H1 (cell line): Measurements from ENCODE around the gene PTCH1. TPM values are rescaled to one million over a fixed set of nuclear protein-coding genes. Genes with fewer than 3 reads are reported as not detected.

ENCODE experiments used
- CTCF ChIA-PET: fragments of 300-600 bp; sonication (Branson Sonifier 250); formaldehyde crosslinking; loops from one replicate; lab custom pipeline; 2021; ENCODE audit not compliant: partially characterized antibody; lab: Charles Lee
- POLR2A ChIA-PET: fragments of 300-600 bp; sonication (Branson Sonifier 250); formaldehyde crosslinking; loops from one replicate; lab custom pipeline; 2021; ENCODE audit warnings: inconsistent platforms; ENCODE audit not compliant: partially characterized antibody; lab: Charles Lee
- DNase-seq, 2 experiments: peaks; one replicate each; pipeline versions ENCODE4 v3.0.0 to v3.0.0-alpha.2; 2010 to 2022; ENCODE audit warnings: low spot score in 2 of 2, low read depth in 1 of 2, mixed read lengths in 1 of 2
- FAIRE-seq: peaks from 2 replicates; lab custom pipeline; 2011; peaks lifted over from hg19 to GRCh38; lab: Jason Lieb, UNC
- H2AFZ ChIP-seq: 2 replicates; pipeline ENCODE4 v1.8.1; 2012; ENCODE audit warnings: low read length, inconsistent platforms
- H2AK5ac ChIP-seq: 2 replicates; pipeline ENCODE4 v1.6.1; 2013; ENCODE audit warnings: low read depth, low read length
- H2BK120ac ChIP-seq: replicated peaks from 2 replicates; pipeline ENCODE3; 2013; ENCODE audit warnings: low read depth, low read length, inconsistent platforms
- H2BK12ac ChIP-seq: 2 replicates; pipeline ENCODE4 v1.6.1; 2013; ENCODE audit warnings: low read depth, low read length
- H2BK15ac ChIP-seq: 2 replicates; pipeline ENCODE4 v1.6.1; 2013; ENCODE audit warnings: low read length
- H2BK20ac ChIP-seq: 2 replicates; pipeline ENCODE4 v1.6.1; 2013; ENCODE audit warnings: low read length
- H2BK5ac ChIP-seq: 2 replicates; pipeline ENCODE4 v1.6.1; 2013; ENCODE audit warnings: low read depth, low read length
- H3K14ac ChIP-seq: 2 replicates; pipeline ENCODE4 v1.6.1; 2013; ENCODE audit warnings: inconsistent platforms; ENCODE audit not compliant: insufficient read length
- H3K18ac ChIP-seq: 2 replicates; pipeline ENCODE4 v1.6.1; 2013; ENCODE audit warnings: low read length; ENCODE audit errors: extremely low read depth
- H3K23ac ChIP-seq: 2 replicates; pipeline ENCODE4 v1.6.1; 2013; ENCODE audit warnings: inconsistent platforms; ENCODE audit not compliant: insufficient read length
- H3K23me2 ChIP-seq: 2 replicates; pipeline ENCODE4 v1.6.1; 2013; ENCODE audit warnings: low read depth, low read length
- H3K27ac ChIP-seq: 2 replicates; pipeline ENCODE4 v1.6.1; 2011; ENCODE audit warnings: low read depth, low read length, inconsistent platforms
- H3K27me3 ChIP-seq, 4 experiments: replicated peaks in 1 of 4; 1 replicate in 1 of 4; 2 replicates in 3 of 4; pipeline versions ENCODE4 v1.6.1 to v1.8.1; 2011 to 2013; ENCODE audit warnings: low read length in 3 of 4, mild to moderate bottlenecking in 3 of 4, inconsistent platforms in 2 of 4, mixed read lengths in 2 of 4, moderate library complexity in 1 of 4; ENCODE audit not compliant: control insufficient read depth in 3 of 4, insufficient read depth in 3 of 4; ENCODE audit errors: extremely low read depth in 1 of 4
- H3K36me3 ChIP-seq, 4 experiments: 2 replicates each; pipeline versions ENCODE4 v1.6.1 to v1.8.1; 2011 to 2013; ENCODE audit warnings: mild to moderate bottlenecking in 4 of 4, low read length in 3 of 4, moderate library complexity in 2 of 4, control low read depth in 1 of 4, inconsistent platforms in 1 of 4; ENCODE audit not compliant: insufficient read depth in 4 of 4, control insufficient read depth in 2 of 4
- H3K4ac ChIP-seq: replicated peaks from 2 replicates; pipeline ENCODE3; 2013; ENCODE audit warnings: low read length, low read depth, mixed read lengths, inconsistent platforms; ENCODE audit not compliant: insufficient read length
- H3K4me1 ChIP-seq, 4 experiments: replicated peaks in 1 of 4; 1 replicate in 1 of 4; 2 replicates in 3 of 4; pipeline versions ENCODE4 v1.6.1 to v1.8.1; 2011 to 2013; ENCODE audit warnings: low read length in 3 of 4, inconsistent platforms in 2 of 4, mixed read lengths in 1 of 4; ENCODE audit not compliant: insufficient read depth in 4 of 4, control insufficient read depth in 3 of 4
- H3K4me2 ChIP-seq, 2 experiments: 2 replicates each; pipeline versions ENCODE4 v1.6.1 to v1.8.1; 2011 to 2013; ENCODE audit warnings: low read depth in 2 of 2, low read length in 2 of 2, control low read depth in 1 of 2, inconsistent platforms in 1 of 2, mild to moderate bottlenecking in 1 of 2; ENCODE audit not compliant: insufficient read depth in 1 of 2
- H3K4me3 ChIP-seq, 4 experiments: fragments of 200-600, 300-600 bp in 1 of 4; sonication (generic), shearing (Covaris generic), sonication (Bioruptor Twin) in 1 of 4; 2 replicates each; pipeline versions ENCODE4 v1.5.1 to v1.8.1; 2011 to 2016; ENCODE audit warnings: low read length in 4 of 4, low read depth in 3 of 4, control low read depth in 2 of 4, inconsistent platforms in 2 of 4, mild to moderate bottlenecking in 2 of 4, mixed read lengths in 1 of 4, moderate library complexity in 1 of 4; ENCODE audit not compliant: insufficient read depth in 2 of 4; ENCODE audit errors: extremely low read depth in 1 of 4
- H3K56ac ChIP-seq: replicated peaks from 2 replicates; pipeline ENCODE3; 2013; ENCODE audit warnings: low read depth, mild to moderate bottlenecking, mixed read lengths, low read length, inconsistent platforms; ENCODE audit not compliant: insufficient read length
- H3K79me1 ChIP-seq: 2 replicates; pipeline ENCODE4 v1.6.1; 2013; ENCODE audit warnings: low read depth, low read length, control low read depth
- H3K79me2 ChIP-seq, 2 experiments: 2 replicates each; pipeline versions ENCODE4 v1.6.1 to v1.8.1; 2012 to 2013; ENCODE audit warnings: low read length in 2 of 2, mild to moderate bottlenecking in 2 of 2, inconsistent platforms in 1 of 2; ENCODE audit not compliant: insufficient read depth in 2 of 2, control insufficient read depth in 1 of 2
- H3K9ac ChIP-seq, 4 experiments: replicated peaks in 1 of 4; 1 replicate in 1 of 4; 2 replicates in 3 of 4; pipeline versions ENCODE4 v1.6.1 to v1.8.1; 2011 to 2013; ENCODE audit warnings: low read depth in 3 of 4, low read length in 3 of 4, control low read depth in 2 of 4, mild to moderate bottlenecking in 2 of 4, moderate library complexity in 2 of 4, inconsistent platforms in 1 of 4; ENCODE audit errors: extremely low read depth in 1 of 4
- H3K9me3 ChIP-seq, 2 experiments: 2 replicates each; pipeline versions ENCODE4 v1.6.1 to v1.8.1; 2012 to 2013; ENCODE audit warnings: mild to moderate bottlenecking in 2 of 2, moderate library complexity in 2 of 2, control low read depth in 1 of 2, inconsistent platforms in 1 of 2, low read depth in 1 of 2, low read length in 1 of 2, mixed read lengths in 1 of 2; ENCODE audit not compliant: insufficient read depth in 2 of 2
- H4K20me1 ChIP-seq, 2 experiments: replicated peaks in 1 of 2; 2 replicates each; pipeline versions ENCODE3 to v1.8.1; 2011 to 2013; ENCODE audit warnings: inconsistent platforms in 2 of 2, low read length in 2 of 2, mild to moderate bottlenecking in 1 of 2; ENCODE audit not compliant: insufficient read depth in 2 of 2, control insufficient read depth in 1 of 2
- H4K5ac ChIP-seq: 2 replicates; pipeline ENCODE4 v1.6.1; 2013; ENCODE audit warnings: low read length, low read depth, mixed read lengths, inconsistent platforms; ENCODE audit not compliant: insufficient read length
- H4K8ac ChIP-seq: 2 replicates; pipeline ENCODE4 v1.8.0; 2013; ENCODE audit warnings: mild to moderate bottlenecking, moderate library complexity, low read length, inconsistent platforms; ENCODE audit not compliant: insufficient read depth; ENCODE audit errors: extremely low read depth
- H4K91ac ChIP-seq: replicated peaks from 2 replicates; pipeline ENCODE3; 2013; ENCODE audit warnings: low read length, mixed read lengths, inconsistent platforms; ENCODE audit not compliant: insufficient read length
- ATF3 ChIP-seq: IDR thresholded peaks from 2 replicates; pipeline ENCODE4 v1.6.1; 2011; ENCODE audit warnings: low read depth, mild to moderate bottlenecking, low read length; ENCODE audit not compliant: insufficient read depth
- CBX5 ChIP-seq: fragments of 300-800, 300-1000 bp; sonication (generic); IDR thresholded peaks from 2 replicates; pipeline ENCODE4 v1.7.1; 2016; ENCODE audit warnings: antibody characterized with exemption, low read length, low read depth
- CHD1 ChIP-seq: IDR thresholded peaks from 2 replicates; pipeline ENCODE4 v1.6.1; 2012; ENCODE audit warnings: low read depth, low read length, improper control_type of control experiment
- FOSL1 ChIP-seq: IDR thresholded peaks from 2 replicates; pipeline ENCODE4 v1.6.1; 2011; ENCODE audit warnings: mild to moderate bottlenecking, low read depth, low read length, moderate library complexity; ENCODE audit not compliant: insufficient read depth
- NANOG ChIP-seq: IDR thresholded peaks from 2 replicates; pipeline ENCODE4 v1.6.1; 2011; ENCODE audit warnings: low read length, low read depth, mild to moderate bottlenecking, inconsistent platforms; ENCODE audit not compliant: insufficient read depth, poor library complexity, severe bottlenecking
- POLR2A ChIP-seq, 2 experiments: IDR thresholded peaks; 1 replicate in 1 of 2; 2 replicates in 1 of 2; pipeline ENCODE4 v1.6.1; 2011; ENCODE audit warnings: low read depth in 2 of 2, low read length in 2 of 2, mild to moderate bottlenecking in 2 of 2; ENCODE audit errors: control extremely low read depth in 1 of 2
- POU5F1 ChIP-seq: IDR thresholded peaks from 2 replicates; pipeline ENCODE4 v1.6.1; 2011; ENCODE audit warnings: low read depth, mild to moderate bottlenecking, low read length, moderate library complexity
- SIX5 ChIP-seq: IDR thresholded peaks from 2 replicates; pipeline ENCODE4 v1.6.1; 2011; ENCODE audit warnings: mild to moderate bottlenecking, low read depth, low read length
- SRF ChIP-seq: IDR thresholded peaks from 2 replicates; pipeline ENCODE4 v1.6.1; 2011; ENCODE audit warnings: mild to moderate bottlenecking, low read depth, low read length, moderate library complexity
- TCF12 ChIP-seq: IDR thresholded peaks from 2 replicates; pipeline ENCODE4 v1.6.1; 2011; ENCODE audit warnings: low read depth, mild to moderate bottlenecking, low read length
- WGBS, 2 experiments: shearing (Covaris generic) in 1 of 2; methylation state at CpG; one replicate each; pipeline versions ENCODE4 v1.1.6 to v1.1.7; 2013 to 2015; ENCODE audit warnings: low lambda C conversion rate in 2 of 2, mixed read lengths in 2 of 2, inconsistent platforms in 1 of 2, low coverage in 1 of 2, missing lambda C conversion rate in 1 of 2; ENCODE audit not compliant: insufficient replicate concordance in 2 of 2, insufficient coverage in 1 of 2, insufficient read length in 1 of 2; ENCODE audit errors: extremely low coverage in 1 of 2, missing lambda C conversion rate in 1 of 2; 5-methylcytosine and 5-hydroxymethylcytosine counted together
- polyA plus RNA-seq, 7 experiments: library from polyadenylated mRNA; depleted of rRNA in 3 of 7; stranded (reverse) in 5 of 7; unstranded in 2 of 7; fragments of >200 nt in 5 of 7; fragments of 200-250 nt in 2 of 7; gene quantifications; 1 replicate in 5 of 7; 2 replicates in 1 of 7; 4 replicates in 1 of 7; pipeline versions ENCODE4 v1.2.1 to v1.2.3, GENCODE V29; 2011 to 2013; ENCODE audit warnings: missing spikeins in 2 of 7, mixed read lengths in 2 of 7
- total RNA-seq: library from RNA; stranded (reverse); fragmentation: NEBNext Ultra II Directional; extraction: Animal tissue kit (Norgen Biotek cat#: 25700); gene quantifications from 2 replicates; pipeline ENCODE4 v1.2.1, GENCODE V29; 2021

Gene PTCH1
- total and polyA plus RNA-seq, 2 of the 8 experiments (the other 6 are each of a cell fraction or from before 2014, with no cell fraction given) = 6.4 to 34.1 TPM

- Histone ChIP-seq H2BK20ac (no peak overlapping the region), H3K4me1 (peaks cover 0 to 6% (median 5%) of the 10 kb centered on the region in 4 experiments; a peak in 5 of 7 replicates), H2AFZ (no peak overlapping the region), H3K56ac (no peak overlapping the region), H4K20me1 (peaks cover 0 to 6% of the 10 kb centered on the region in 2 experiments), H2BK120ac (no peak overlapping the region), H3K27ac (no peak overlapping the region), H3K23ac (no peak overlapping the region), H3K79me1 (peaks cover 20% of the 10 kb centered on the region), H2BK15ac (no peak overlapping the region), H3K23me2 (no peaks in the 10 kb centered on the region), H4K5ac (no peak overlapping the region), H2BK5ac (no peak overlapping the region), H3K4ac (no peak overlapping the region), H3K4me2 (no peak overlapping the region), H3K79me2 (peaks cover 12 to 76% of the 10 kb centered on the region in 2 experiments), H4K8ac (no peak overlapping the region), H3K14ac (no peak overlapping the region), H3K9me3 (no peaks in the 10 kb centered on the region), H3K27me3 (no peaks in the 10 kb centered on the region), H3K9ac (no peak overlapping the region), H3K36me3 (peaks cover 0 to 7% (median under 1%) of the 10 kb centered on the region in 4 experiments; a peak in 5 of 8 replicates), H4K91ac (no peak overlapping the region), H2AK5ac (no peak overlapping the region), H3K18ac (no peak overlapping the region), H3K4me3 (no peak overlapping the region), H2BK12ac (no peak overlapping the region)
- WGBS, 2 experiments = 83% methylated on average over 5 of the region's 5 CpGs; no CpG with 5 or more reads in 1 of the 2 experiments
- FAIRE-seq (no peak), DNase-seq (no peak)
- ChIA-PET CTCF (interaction anchor here (0.6 to 1.1 kb wide), 2 partner anchors 52 to 253 kb away, joined by 3 read pairs; no protein-coding TSS in a partner anchor), POLR2A (interaction anchor here (0.6 to 1.3 kb wide), 2 partner anchors 20 to 46 kb away, joined by 3 read pairs; no protein-coding TSS in a partner anchor)
- TF ChIP-seq NANOG = no peak
- no peak for TF ChIP-seq POU5F1
- no peak for TF ChIP-seq CBX5
- no peak for TF ChIP-seq ATF3
- TF ChIP-seq POLR2A (IDR thresholded peaks at IDR 0.05; ENCODE audit: control extremely low read depth in 1 of 2, low read depth in 2 of 2, low read length in 2 of 2) = no peak
- TF ChIP-seq SRF = no peak
- no peak for TF ChIP-seq FOSL1
- TF ChIP-seq TCF12 = no peak
- no peak for TF ChIP-seq CHD1
- no peak for TF ChIP-seq SIX5
Measured at GRCh38 chr9:95488954-95489353, 27.8 kb downstream of the PTCH1 start.
